GM11168 (cell line): ENCODE results near the gene BTG4.

ENCODE experiments used
- in situ Hi-C: fragments of 300-500 bp; cut with MboI; formaldehyde crosslinking; loops from one replicate; pipeline ENCODE4 v1.12.0; 2022; ENCODE audit warnings: low sequenced_read_pairs; ENCODE audit not compliant: unreplicated experiment

BTG4 gene

DNA sequence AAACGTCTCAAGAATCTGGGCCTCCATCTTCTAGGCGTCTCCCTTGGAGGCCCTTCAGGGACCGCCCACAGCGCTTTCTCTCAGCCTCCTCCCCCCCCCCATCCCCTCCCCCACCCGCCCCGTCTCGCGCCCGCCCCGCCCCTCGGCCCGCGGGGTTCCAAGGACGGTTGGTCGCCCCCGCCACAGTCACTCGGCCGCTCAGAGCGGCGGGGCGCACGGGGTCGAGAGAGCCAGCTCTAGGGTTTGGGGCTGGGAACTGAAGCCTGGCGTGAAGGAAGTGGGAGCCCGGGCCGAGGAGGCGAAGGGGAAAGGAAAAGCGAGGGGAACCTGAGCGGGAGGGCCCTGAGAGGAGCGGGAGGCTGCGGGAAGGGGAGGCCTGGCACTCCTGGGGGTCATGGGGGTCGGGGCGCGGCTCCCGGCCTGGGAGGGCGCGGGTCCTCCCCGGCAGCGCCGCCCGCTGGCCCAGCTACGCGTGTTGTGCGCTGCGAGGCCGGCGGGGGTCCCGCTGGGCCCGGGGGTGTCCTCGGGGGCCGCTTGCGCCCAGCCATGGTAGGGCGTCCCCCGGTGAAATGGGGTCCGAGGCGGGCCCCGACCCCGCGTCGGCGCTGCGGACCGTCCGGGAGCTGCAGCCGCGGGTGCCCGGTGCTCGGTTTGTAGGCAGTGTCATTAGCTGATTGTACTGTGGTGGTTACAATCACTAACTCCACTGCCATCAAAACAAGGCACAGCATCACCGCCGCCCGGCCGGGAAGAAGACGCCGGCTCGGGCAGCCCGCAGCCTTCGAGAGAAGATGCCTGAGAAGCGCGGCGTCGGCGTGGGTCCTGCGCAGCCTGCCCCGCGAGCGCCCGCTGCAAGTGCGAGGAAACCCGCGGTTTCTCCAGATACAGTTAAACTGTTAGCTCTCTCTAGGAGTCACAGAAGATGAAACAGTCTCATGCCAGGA lies at the start of gene BTG4:
BTG4 (minus strand) TSS at position 91 of the 944 bp plus-strand sequence. CDS start 13,610 bp downstream, outside the sequence.
- in situ Hi-C loops: no loop called here

DNA sequence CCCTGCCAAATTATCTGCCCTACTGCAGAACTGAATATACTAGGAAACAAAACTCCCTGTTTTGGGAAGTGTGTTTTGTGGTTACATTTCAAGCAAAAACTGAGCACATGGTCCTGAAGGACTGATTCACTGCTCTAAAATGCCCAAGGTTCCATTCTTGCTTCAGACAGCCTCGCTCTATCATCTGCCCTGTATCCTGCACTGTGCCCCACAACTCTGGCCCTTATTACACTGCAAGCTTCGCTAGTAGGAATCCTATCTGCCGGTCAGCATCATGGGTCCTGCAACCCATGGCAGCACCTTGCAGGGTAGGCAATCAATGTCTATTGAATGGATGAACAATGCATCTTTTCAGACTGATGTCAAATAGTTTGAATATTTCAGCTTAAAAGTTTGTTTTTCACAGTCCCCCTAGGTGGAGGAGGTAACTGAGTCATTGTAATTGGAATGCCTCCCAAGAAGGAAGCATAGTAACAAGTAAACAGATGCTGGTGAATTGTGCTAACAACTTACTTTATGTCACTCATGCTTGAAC lies 49.7 kb upstream of the BTG4 start:
- in situ Hi-C loops: no loop called here

DNA sequence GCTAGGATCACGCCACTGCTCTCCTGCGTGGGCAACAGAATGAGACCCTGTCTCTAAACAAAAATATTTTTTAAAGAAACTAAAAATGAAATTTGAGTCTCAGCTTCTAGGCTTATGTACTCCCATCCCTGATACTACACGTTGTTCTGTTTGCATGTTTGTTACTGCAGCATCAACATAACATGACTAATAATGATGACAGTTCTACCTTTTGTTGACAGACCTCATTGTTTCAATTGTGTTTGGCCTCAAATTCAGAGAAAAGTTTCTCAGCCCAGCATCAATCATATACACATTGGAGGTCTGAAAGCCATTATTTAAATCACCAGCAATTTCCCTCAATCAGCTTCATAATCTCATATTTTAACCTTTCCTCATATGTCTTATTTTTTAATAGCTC lies 49.1 kb upstream of the BTG4 start:
- in situ Hi-C loops: no loop called here

DNA sequence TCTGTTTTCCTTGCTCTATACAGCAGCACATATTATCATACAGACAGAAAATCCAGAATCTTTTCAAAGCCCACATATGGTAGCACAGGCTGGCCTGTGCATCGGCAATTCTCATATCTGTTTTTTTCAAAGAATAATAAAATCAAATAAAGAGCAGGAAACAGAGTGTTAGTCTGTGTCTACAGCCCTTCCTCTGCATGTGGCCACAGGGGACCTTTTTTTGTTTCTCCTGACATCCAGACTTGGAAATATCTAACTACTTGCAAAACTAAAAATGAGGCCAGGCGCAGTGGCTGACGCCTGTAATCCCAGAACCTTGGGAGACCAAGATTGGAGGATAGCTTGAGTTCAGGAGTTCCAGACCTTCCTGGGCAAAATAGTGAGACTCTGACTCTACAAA lies 48.6 kb upstream of the BTG4 start:
- in situ Hi-C loops: no loop called here

DNA sequence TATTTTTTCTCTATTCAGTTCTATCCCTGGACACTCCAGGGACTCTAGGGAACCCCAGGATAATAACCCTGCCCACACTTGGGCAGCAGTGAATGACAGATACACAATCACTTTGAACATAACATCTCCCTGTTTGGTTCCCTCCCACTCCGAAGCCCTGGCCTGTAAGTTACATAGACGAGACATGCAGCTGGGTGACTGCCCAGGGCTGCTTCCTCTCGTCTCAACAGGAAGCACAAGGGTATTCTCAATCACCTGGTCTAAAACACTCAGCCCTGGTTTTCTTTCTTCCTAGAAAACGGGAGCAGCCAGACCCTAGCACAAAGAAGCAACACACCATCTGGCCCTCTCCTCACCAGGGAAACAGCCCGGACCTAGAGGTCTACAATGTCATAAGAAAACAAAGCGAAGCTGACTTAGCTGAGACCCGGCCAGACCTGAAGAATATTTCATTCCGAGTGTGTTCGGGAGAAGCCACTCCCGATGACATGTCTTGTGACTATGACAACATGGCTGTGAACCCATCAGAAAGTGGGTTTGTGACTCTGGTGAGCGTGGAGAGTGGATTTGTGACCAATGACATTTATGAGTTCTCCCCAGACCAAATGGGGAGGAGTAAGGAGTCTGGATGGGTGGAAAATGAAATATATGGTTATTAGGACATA lies 47.7 kb upstream of the BTG4 start:
- in situ Hi-C loops: no loop called here

DNA sequence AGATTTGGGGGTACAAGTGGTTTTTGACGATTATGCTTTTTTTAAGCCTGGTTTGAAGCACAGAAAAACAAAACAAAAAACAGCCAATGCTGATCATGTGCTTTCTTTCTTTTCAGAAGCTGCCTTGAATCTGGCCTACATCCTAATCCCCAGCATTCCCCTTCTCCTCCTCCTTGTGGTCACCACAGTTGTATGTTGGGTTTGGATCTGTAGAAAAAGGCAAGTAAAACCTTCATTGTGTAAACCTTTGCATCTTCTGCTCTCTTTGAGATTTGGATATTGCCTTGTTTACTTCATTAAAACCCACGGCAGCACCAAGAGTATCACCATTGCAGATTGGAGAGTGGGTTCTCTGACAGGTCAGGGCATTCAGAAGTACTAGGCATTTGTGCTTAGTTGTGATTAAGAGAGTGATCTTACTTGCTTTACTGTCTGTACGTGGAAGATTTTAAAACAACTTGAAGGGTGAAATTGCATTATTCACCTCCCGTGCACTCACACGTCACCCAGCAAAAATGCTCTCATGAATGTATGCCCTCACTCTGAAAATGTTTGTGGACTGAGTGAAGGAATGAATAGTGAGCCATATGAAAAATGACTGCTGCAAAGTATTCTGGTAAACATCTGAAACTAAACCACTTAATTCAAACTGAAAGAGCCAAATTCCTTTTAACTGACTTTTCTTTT lies 45.4 kb upstream of the BTG4 start:
- in situ Hi-C loops: no loop called here

DNA sequence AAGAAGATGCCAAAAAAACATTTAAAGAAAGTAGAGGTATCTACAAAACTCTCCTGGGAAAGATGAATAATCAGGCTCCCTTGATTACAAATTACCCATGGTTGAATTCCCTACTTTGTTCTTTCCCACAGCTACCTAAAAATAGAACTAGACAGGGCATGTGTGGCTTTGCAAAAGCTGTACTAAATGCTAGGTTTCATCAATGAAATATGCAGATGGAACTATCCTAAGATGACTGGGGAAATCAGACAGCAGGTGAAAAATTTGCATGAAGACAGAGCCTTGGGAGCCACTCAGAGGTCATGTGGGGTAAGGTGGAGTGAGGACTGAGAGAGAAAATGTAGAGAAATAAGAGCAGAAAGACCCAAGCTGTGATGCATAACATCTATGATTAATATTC lies 43.1 kb upstream of the BTG4 start:
- in situ Hi-C loops: no loop called here

DNA sequence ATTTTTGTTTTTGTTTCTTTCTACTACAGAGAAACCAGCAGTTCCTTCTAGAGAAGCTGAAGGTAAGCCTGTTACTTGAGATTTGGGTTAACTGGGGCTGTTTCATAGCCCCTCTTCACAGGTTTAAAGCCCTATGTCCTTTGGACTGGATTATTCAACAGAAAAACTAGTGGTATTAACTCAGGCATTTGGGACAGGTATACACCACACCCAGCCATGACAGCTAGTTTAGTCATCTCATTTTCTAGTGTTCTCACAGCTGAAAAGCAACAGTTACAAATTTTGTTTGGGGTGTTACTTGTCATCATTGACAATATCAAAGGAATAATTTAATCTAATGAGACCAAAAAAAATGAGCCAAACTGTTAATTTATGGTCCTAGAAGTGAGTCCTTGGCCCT lies 42.3 kb upstream of the BTG4 start:
- in situ Hi-C loops: no loop called here

DNA sequence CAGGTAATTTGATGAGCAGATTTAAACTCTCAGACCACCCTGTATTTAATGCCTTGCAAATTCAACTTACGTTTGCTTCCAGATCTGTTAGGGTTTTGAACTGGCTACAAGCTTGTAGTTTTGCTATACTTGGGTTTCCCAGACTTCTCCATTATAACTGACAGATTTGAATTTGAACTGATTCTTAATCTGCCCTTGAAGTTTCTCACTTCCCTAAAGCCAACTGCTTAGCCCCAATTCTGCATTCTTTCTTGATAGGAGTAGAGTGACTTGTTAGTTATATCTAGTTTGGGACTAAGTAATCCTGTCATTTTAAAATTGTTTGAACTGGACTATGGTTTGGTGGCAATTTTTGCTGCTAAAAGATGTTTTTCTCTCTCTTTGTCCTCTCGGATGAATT lies 38.1 kb upstream of the BTG4 start:
- in situ Hi-C loops: no loop called here

DNA sequence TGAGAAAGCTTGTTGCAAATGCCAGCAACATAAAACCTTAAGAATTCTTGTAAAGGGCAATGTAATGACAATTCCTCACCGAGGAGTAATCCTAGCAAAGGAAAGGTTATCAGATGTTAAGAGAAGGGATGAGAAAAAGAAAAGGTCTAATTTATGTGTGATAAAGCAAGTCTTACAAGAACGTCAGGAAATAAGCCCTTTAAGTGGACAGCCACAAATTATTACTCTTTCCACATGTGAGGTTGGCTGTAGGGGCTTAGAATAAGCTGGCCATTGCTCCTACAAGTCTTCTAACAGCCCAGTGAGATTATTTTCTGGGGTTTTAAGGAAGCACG lies 37.6 kb upstream of the BTG4 start:
- in situ Hi-C loops: no loop called here

DNA sequence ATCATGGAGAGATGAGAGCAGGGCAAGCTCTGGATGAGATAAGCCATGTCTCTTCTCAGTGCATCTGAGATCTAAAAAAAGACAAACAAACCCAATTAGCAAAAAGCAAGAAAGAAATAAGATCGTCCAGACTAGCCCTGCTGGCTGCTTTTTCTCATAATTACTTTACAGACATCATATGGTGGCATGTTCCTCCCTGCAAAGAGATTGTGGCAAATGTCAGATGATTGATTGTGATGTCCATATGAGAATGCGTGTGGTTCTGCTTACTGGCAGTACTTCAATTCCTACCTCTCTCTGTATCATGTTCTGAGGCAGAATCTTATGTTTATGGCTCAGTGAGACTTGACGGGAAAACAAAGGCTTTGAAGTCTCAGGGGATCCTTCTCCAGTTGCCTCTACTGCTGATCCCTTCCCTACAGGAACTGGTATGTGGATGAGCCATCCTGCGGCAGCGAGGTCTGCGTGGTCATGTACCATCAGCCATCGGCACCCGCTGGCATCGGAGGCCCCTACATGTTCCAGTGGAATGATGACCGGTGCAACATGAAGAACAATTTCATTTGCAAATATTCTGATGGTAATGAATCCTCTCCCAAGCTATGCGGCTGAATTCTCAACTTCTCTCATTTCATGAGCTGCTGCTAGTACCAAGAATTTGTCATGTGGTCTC lies 37.1 kb upstream of the BTG4 start:
- in situ Hi-C loops: no loop called here

DNA sequence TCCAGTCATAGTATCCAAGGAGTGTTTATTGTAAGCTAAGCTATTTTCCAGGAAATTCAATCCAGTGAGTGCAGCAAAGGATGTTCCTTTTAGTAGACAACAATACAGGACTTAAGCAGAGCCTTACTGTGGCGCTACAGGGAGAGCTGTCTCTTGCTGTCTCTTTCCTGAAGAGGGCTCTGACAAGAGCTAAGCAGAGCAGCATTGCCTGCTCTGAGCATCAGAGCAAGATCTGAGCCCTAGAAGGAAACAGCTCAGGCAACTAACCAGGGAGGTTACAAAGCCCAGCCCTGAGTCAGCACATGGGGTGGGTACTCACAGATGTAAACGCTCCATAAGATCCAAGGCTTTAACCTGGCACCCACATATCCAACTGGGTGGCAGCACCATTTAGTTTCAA lies 36.3 kb upstream of the BTG4 start:
- in situ Hi-C loops: no loop called here

DNA sequence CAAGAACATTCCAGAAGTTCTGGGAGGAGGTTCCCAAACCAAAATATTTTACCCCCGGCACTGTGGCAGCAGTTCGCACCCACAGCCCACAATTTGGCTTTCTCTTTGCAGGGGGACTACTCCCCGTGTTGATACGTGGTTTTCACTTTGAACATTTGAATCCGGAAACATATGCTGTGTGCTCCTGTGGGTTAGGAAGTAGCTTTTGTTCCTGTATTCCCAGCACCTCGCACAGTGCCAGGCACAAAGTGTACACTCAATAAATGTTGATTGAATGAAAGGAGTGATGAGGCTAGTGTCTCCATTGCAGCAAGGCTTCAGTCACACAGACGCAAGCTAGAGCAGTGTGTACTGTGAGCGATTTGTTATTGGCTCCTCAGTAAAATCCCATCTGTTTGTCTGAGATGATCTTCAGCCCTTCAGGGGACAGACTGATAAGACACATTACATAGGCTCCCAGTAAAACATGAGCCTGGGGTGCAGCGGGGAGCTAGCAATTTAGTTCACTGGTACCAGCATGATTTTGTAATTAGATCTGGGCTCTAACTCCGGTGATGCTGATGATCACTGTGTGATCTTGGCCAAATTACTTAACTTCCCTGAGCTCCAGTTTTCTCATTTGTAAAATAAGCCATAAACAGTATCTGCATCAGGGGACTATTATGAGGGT lies 30.6 kb upstream of the BTG4 start:
- in situ Hi-C loops: no loop called here

DNA sequence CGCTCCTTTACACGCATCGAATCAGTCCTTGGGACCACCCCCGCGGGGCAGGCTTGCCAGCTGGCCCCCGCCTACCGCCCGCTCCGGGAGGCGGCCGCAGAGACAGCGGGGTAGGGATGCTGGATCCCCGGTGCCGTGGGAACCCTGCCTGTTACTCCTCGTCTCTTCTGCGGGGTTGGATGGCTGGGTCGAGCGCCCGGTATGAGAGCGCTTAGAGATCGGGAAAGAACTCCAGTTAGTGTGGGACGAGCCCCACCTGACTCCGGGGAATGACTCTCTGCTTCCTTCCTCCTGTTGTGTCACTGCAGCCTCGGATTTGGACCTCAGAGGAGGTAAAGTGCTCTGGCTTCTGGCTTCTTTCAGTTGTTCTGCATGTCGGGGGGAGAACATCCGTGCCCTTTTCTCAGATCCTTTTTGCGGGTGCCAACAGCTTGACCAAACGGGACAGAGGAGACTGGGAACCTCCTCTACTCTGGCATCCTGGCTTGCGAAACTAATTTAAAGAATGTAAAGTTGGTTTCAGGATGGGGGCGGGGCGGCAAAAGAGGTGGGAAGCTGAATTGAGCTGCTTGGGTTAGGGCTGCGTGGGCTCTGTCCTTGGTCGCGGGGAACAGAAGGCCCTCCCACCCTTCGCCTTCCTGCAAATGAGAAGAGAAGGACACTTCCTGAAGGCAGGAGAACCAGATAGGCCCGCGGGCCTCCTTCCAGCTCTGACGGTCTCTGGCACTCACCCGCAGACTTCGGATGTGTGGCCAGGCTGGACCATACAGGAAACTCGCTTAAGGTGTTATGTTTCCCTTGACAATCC lies 29.3 kb upstream of the BTG4 start:
- in situ Hi-C loops: no loop called here

DNA sequence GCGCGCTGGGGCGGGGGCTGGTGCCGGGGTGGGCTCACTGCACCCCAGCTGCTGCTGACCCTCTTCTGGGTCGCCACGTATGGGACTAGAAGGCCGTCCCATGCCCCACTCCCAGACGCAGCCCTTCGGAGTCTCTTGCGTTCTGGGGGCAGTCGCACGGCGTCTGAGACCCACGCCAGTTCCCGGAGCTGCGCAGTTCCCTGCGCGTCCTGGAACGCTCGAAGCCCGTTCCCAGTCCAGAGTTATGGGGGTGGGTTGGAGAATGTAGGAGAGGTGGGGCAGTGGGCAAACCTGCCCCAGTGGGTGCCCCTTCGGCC lies 28.7 kb upstream of the BTG4 start:
- in situ Hi-C loops: no loop called here

DNA sequence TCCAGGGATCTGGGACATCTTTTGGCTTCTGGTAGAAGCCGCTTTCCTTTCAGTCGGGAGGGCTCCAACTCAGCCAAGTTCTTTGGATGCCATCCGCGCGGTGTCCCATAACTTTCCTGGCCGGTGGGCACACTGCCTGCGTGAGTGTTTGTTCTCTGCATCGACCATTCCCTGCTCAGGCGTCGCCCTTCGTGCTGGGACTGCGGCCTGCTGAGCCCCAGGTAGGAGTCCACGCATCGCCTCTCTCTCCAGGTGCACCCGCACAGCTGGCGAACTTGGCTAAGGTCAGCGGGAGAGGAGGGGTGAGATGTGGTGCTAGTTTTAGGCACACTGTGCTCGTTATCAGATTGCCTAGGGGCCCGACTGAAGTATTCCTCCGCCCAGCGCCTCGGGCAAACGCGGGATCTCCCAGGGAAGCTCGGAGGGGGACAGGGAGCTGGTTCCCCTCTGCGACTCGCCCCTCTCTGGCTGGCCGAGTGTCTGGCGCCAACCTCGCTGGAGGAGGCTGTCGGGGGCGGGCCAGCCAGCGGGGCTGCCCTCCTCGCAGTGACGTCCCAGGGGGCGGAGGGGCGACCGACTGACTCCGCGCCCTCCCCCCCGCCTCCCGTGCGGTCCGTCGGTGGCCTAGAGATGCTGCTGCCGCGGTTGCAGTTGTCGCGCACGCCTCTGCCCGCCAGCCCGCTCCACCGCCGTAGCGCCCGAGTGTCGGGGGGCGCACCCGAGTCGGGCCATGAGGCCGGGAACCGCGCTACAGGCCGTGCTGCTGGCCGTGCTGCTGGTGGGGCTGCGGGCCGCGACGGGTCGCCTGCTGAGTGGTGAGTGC lies 28.1 kb upstream of the BTG4 start, which contains the start of gene LAYN:
LAYN (plus strand) TSS at position 607 of the 823 bp plus-strand sequence; CDS start at position 731, 124 bp downstream.
- in situ Hi-C loops: no loop called here

DNA sequence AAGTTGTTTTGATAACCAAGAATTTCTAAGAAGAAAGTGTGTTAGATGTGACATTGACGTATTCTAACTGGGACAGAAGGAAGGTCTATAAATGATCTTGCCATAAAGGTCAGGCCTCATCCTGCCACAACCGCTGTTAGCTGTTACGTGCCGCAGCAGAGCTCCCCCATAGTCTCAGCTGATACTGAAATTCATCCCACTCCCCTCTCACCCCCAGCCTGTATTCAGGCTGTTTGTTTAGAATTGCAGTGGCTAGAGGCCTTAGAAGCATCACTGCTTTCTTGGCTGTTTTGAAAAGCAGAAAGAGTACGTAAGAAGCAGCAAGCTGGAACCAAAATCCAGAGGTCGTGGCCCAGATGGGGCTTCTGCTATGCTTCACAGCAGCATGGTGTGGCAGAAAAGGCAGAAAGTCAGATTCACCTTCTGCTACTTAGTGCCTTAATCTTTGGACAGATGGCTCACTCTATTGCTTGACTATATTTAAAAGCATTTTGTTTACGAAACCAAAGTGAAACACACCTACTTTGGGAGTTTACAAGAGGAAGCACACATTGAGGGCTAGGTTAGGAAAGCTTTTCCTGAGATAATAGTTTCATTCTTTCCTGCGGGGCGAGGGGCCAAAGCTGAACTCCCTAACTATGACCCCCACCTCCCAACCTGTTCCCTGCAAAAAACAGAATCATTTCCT lies 27.4 kb upstream of the BTG4 start:
- in situ Hi-C loops: no loop called here
